ENCODE measurements around the gene MTHFD1. TPM values are rescaled to one million over a fixed set of nuclear protein-coding genes. Genes with fewer than 3 reads are reported as not detected.

Gene MTHFD1
- polyA plus RNA-seq (2013, experiment 1 of 2), result 207 TPM
- polyA plus RNA-seq (2013, experiment 2 of 2), result 208 TPM

DNA sequence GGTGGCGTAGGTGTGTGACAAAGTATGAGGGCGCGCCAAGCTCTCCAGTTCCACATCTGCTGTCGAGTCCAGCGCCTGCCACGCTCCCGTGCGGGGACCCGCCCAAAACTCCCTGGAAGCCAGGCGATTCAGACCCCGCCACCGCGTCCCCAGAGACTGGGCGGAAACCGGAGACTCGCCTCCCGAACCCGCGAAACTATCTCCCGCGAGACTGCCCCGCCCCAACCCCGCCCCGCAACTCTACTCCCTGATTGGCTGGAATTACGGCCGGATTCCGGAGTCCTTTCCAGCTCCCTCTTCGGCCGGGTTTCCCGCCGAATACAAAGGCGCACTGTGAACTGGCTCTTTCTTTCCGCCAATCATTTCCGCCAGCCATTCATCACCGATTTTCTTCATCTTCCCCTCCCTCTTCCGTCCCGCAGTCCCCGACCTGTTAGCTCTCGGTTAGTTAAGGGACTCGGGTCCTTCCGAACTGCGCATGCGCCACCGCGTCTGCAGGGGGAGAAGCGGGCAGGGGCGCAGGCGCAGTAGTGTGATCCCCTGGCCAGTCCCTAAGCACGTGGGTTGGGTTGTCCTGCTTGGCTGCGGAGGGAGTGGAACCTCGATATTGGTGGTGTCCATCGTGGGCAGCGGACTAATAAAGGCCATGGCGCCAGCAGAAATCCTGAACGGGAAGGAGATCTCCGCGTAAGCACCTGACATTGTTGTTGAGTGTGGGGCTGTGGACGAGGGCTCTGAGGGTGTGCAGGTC is at the start of gene MTHFD1:
Gene MTHFD1, plus strand, starts transcription at position 572 of the 751 bp plus-strand sequence. Its CDS starts 75 bp downstream, at position 647.
- H3K4ac ChIP-seq (ENCODE audit: low read depth, low read length), result peak within 1 kb of the TSS; percentile 74
- peak within 1 kb of the TSS; percentile 72 for H3K18ac ChIP-seq (ENCODE audit: low read length)
- H3K79me2 ChIP-seq (ENCODE audit: control insufficient read depth, insufficient read depth, low read length), result peaks cover 29% of the 10 kb centered on the region
- peak within 1 kb of the TSS; percentile 94 for H3K4me2 ChIP-seq (ENCODE audit: low read length)
- H3K9ac ChIP-seq (ENCODE audit: low read length), result peak within 1 kb of the TSS; percentile 89
- H3K27me3 ChIP-seq (ENCODE audit: insufficient read depth, low read length, poor library complexity), result no peaks in the 10 kb centered on the region
- no peak within 1 kb of the TSS for H4K5ac ChIP-seq (ENCODE audit: low read length)
- WGBS (ENCODE audit: extremely low coverage, insufficient coverage, low lambda C conversion rate), result no CpG with 5 or more reads among the region's 58 CpGs
- peak; percentile 100 for DNase-seq
- H2BK15ac ChIP-seq (replicated peaks; ENCODE audit: low read depth), result no peak within 1 kb of the TSS
- no peak within 1 kb of the TSS for H2AK5ac ChIP-seq (ENCODE audit: low read length)
- no peak within 1 kb of the TSS for H2BK120ac ChIP-seq (ENCODE audit: low read depth, low read length)
- H2BK5ac ChIP-seq (ENCODE audit: low read length), result peak within 1 kb of the TSS; percentile 11
- H3K36me3 ChIP-seq (ENCODE audit: control insufficient read depth, insufficient read depth, low read length), result no peaks in the 10 kb centered on the region
- H3K4me3 ChIP-seq (ENCODE audit: low read length), result peak within 1 kb of the TSS; percentile 55
- no peak within 1 kb of the TSS for H4K8ac ChIP-seq (ENCODE audit: low read depth, low read length)
- H3K56ac ChIP-seq (ENCODE audit: low read length), result peak within 1 kb of the TSS; percentile 95
- peaks cover 9% of the 10 kb centered on the region for H3K4me1 ChIP-seq (ENCODE audit: control insufficient read depth, low read depth, low read length)
- peaks cover 6% of the 10 kb centered on the region for H3K79me1 ChIP-seq (ENCODE audit: low read length)
- peak within 1 kb of the TSS; percentile 65 for H3K27ac ChIP-seq (ENCODE audit: low read depth, low read length)
- H3K23ac ChIP-seq (ENCODE audit: low read length), result peak within 1 kb of the TSS; percentile 55

- DNase-seq, result peak; percentile 100
- peak overlapping the region; percentile 91 for H3K56ac ChIP-seq (ENCODE audit: low read length)
- H2BK120ac ChIP-seq (ENCODE audit: low read depth, low read length), result no peak overlapping the region
- H3K23ac ChIP-seq (ENCODE audit: low read length), result no peak overlapping the region
- H2AK5ac ChIP-seq (ENCODE audit: low read length), result no peak overlapping the region
- H3K4ac ChIP-seq (ENCODE audit: low read depth, low read length), result peak overlapping the region; percentile 10
- H4K8ac ChIP-seq (ENCODE audit: low read depth, low read length), result no peak overlapping the region
- H3K79me1 ChIP-seq (ENCODE audit: low read length), result no peaks in the 10 kb centered on the region
- no peak overlapping the region for H2BK5ac ChIP-seq (ENCODE audit: low read length)
- peak overlapping the region; percentile 86 for H3K18ac ChIP-seq (ENCODE audit: low read length)
- H3K36me3 ChIP-seq (ENCODE audit: control insufficient read depth, insufficient read depth, low read length), result no peaks in the 10 kb centered on the region
- H3K79me2 ChIP-seq (ENCODE audit: control insufficient read depth, insufficient read depth, low read length), result no peaks in the 10 kb centered on the region
- WGBS (ENCODE audit: extremely low coverage, insufficient coverage, low lambda C conversion rate), result no CpG with 5 or more reads among the region's 49 CpGs
- H3K9ac ChIP-seq (ENCODE audit: low read length), result peak overlapping the region; percentile 85
- H3K27me3 ChIP-seq (ENCODE audit: insufficient read depth, low read length, poor library complexity), result no peaks in the 10 kb centered on the region
- H4K5ac ChIP-seq (ENCODE audit: low read length), result no peak overlapping the region
- peak overlapping the region; percentile 22 for H3K4me2 ChIP-seq (ENCODE audit: low read length)
- no peaks in the 10 kb centered on the region for H3K4me1 ChIP-seq (ENCODE audit: control insufficient read depth, low read depth, low read length)
- no peak overlapping the region for H2BK15ac ChIP-seq (replicated peaks; ENCODE audit: low read depth)
- peak overlapping the region; percentile 52 for H3K27ac ChIP-seq (ENCODE audit: low read depth, low read length)
- peak overlapping the region; percentile 17 for H3K4me3 ChIP-seq (ENCODE audit: low read length)
Measured at GRCh38 chr14:64338616-64339316, 49.4 kb upstream of the MTHFD1 start.

DNA sequence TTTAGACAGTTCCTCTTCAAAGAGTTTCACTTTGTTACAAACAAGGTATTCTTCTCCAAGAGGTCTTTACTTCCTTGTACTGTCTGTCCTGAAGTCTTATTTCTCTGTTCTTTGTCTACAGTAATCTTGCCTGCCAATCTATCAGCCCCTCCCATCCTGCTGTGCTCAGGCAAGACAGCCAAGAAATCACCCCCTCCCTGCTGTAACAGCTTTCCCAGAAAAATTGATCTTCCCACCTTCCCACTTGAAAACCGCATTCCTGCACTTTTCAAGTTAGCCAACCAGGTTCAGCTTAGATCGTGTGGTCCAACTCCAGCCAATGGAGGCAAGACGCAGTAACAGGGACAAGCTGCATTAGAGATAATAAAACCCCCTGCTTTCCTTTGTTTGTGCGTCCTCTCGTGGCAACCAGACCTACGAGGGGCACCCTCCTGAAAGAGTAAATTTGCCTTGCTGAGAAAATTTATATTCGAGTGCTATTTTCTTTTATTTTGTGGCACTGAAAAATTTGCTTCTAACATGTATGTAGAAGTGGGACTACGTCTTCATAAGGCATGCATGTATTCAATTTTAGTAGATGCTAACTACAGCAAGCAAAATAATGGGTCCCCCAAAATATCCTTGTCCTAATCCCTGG is 47.5 kb upstream of the MTHFD1 start:
- Histone ChIP-seq H3K36me3 (ENCODE audit: control insufficient read depth, insufficient read depth, low read length) (no peaks in the 10 kb centered on the region), H3K9ac (ENCODE audit: low read length) (no peak overlapping the region), H2AK5ac (ENCODE audit: low read length) (no peak overlapping the region), H3K27ac (ENCODE audit: low read depth, low read length) (no peak overlapping the region), H4K8ac (ENCODE audit: low read depth, low read length) (no peak overlapping the region), H3K79me1 (ENCODE audit: low read length) (no peaks in the 10 kb centered on the region), H3K27me3 (ENCODE audit: insufficient read depth, low read length, poor library complexity) (no peaks in the 10 kb centered on the region), H2BK15ac (replicated peaks; ENCODE audit: low read depth) (no peak overlapping the region), H3K4ac (ENCODE audit: low read depth, low read length) (no peak overlapping the region), H3K4me2 (ENCODE audit: low read length) (no peak overlapping the region), H3K4me3 (ENCODE audit: low read length) (no peak overlapping the region), H2BK120ac (ENCODE audit: low read depth, low read length) (no peak overlapping the region), H4K5ac (ENCODE audit: low read length) (no peak overlapping the region), H3K79me2 (ENCODE audit: control insufficient read depth, insufficient read depth, low read length) (no peaks in the 10 kb centered on the region), H3K4me1 (ENCODE audit: control insufficient read depth, low read depth, low read length) (no peaks in the 10 kb centered on the region), H3K18ac (ENCODE audit: low read length) (no peak overlapping the region), H3K23ac (ENCODE audit: low read length) (no peak overlapping the region), H2BK5ac (ENCODE audit: low read length) (no peak overlapping the region), H3K56ac (ENCODE audit: low read length) (no peak overlapping the region)
- WGBS (ENCODE audit: extremely low coverage, insufficient coverage, low lambda C conversion rate), result no CpG with 5 or more reads among the region's 8 CpGs
- DNase-seq, result peak; percentile 37

- no peaks in the 10 kb centered on the region for H3K27me3 ChIP-seq (ENCODE audit: insufficient read depth, low read length, poor library complexity)
Measured at GRCh38 chr14:64347748-64348147, 40.4 kb upstream of the MTHFD1 start.

DNA sequence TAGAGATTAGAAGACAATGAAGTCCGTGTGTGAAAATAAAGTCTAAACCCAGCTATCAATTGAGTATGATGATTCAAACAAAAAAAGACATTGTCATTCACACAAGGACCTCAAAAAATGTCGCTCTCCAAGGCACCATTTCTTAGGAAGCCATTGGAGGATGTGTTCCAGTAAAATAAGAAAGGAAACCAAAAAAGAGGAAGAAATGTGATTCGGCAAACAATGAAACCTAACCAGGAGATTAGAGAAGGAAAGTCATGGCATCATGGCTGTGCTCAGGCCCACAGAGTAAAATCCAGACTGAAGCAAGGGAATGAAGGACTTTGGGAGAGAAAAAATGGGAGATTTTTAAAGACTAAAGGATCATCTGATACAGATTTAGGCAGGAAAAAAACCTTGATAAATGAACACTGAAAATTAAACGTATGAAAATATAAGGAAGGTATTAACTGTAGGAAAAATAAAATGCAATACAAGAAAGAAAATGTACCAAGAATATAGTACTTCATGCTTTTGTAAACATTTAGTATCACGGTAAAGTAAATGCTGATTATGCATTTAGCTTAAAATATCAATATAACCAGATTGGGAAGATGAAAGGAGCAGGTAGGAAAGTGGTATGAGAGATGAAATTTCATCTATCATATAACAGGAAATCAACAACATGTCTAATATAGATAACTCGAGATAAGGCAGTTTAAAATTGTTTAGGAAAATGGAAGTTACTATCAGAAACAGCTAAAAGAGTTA is 38.2 kb upstream of the MTHFD1 start:
- Histone ChIP-seq H4K5ac (ENCODE audit: low read length) (no peak overlapping the region), H3K4ac (ENCODE audit: low read depth, low read length) (no peak overlapping the region), H3K27me3 (ENCODE audit: insufficient read depth, low read length, poor library complexity) (no peaks in the 10 kb centered on the region), H3K36me3 (ENCODE audit: control insufficient read depth, insufficient read depth, low read length) (no peaks in the 10 kb centered on the region), H2BK15ac (replicated peaks; ENCODE audit: low read depth) (no peak overlapping the region), H3K23ac (ENCODE audit: low read length) (no peak overlapping the region), H3K4me3 (ENCODE audit: low read length) (no peak overlapping the region), H4K8ac (ENCODE audit: low read depth, low read length) (no peak overlapping the region), H3K4me1 (ENCODE audit: control insufficient read depth, low read depth, low read length) (no peaks in the 10 kb centered on the region), H3K9ac (ENCODE audit: low read length) (no peak overlapping the region), H3K79me1 (ENCODE audit: low read length) (no peaks in the 10 kb centered on the region), H3K18ac (ENCODE audit: low read length) (no peak overlapping the region), H3K27ac (ENCODE audit: low read depth, low read length) (no peak overlapping the region), H3K79me2 (ENCODE audit: control insufficient read depth, insufficient read depth, low read length) (no peaks in the 10 kb centered on the region), H2BK120ac (ENCODE audit: low read depth, low read length) (no peak overlapping the region), H2BK5ac (ENCODE audit: low read length) (no peak overlapping the region), H2AK5ac (ENCODE audit: low read length) (no peak overlapping the region), H3K56ac (ENCODE audit: low read length) (no peak overlapping the region), H3K4me2 (ENCODE audit: low read length) (no peak overlapping the region)
- no peak for DNase-seq
- no CpG with 5 or more reads among the region's 6 CpGs for WGBS (ENCODE audit: extremely low coverage, insufficient coverage, low lambda C conversion rate)

More at GRCh38 chr14:64347748-64348147, 40.4 kb upstream of the MTHFD1 start:
- DNase-seq, result no peak
- Histone ChIP-seq H3K18ac (ENCODE audit: low read length) (no peak overlapping the region), H3K23ac (ENCODE audit: low read length) (no peak overlapping the region), H3K56ac (ENCODE audit: low read length) (no peak overlapping the region), H2BK5ac (ENCODE audit: low read length) (no peak overlapping the region), H3K4ac (ENCODE audit: low read depth, low read length) (no peak overlapping the region), H2BK120ac (ENCODE audit: low read depth, low read length) (no peak overlapping the region), H3K27ac (ENCODE audit: low read depth, low read length) (no peak overlapping the region), H3K4me2 (ENCODE audit: low read length) (no peak overlapping the region), H2AK5ac (ENCODE audit: low read length) (no peak overlapping the region), H4K5ac (ENCODE audit: low read length) (no peak overlapping the region), H3K36me3 (ENCODE audit: control insufficient read depth, insufficient read depth, low read length) (no peaks in the 10 kb centered on the region), H4K8ac (ENCODE audit: low read depth, low read length) (no peak overlapping the region), H2BK15ac (replicated peaks; ENCODE audit: low read depth) (no peak overlapping the region), H3K79me2 (ENCODE audit: control insufficient read depth, insufficient read depth, low read length) (no peaks in the 10 kb centered on the region), H3K9ac (ENCODE audit: low read length) (no peak overlapping the region), H3K4me3 (ENCODE audit: low read length) (no peak overlapping the region), H3K79me1 (ENCODE audit: low read length) (no peaks in the 10 kb centered on the region), H3K4me1 (ENCODE audit: control insufficient read depth, low read depth, low read length) (no peaks in the 10 kb centered on the region)
- WGBS (ENCODE audit: extremely low coverage, insufficient coverage, low lambda C conversion rate), result no CpG with 5 or more reads among the region's 3 CpGs

Data from mesendoderm (in vitro differentiated cells).